Neural progenitor cell (in vitro differentiated cells): ENCODE results near the gene C22orf31. TPM values are rescaled to one million over a fixed set of nuclear protein-coding genes. Genes with fewer than 3 reads are reported as not detected.

Experiments
- DNase-seq: peaks from one replicate; pipeline ENCODE4 v3.0.0-alpha.2; 2016; ENCODE audit warnings: low spot score
- H2AFZ ChIP-seq: fragments of 200-600 bp; sonication (generic); replicated peaks from 2 replicates; pipeline ENCODE4 v1.6.1; 2016; ENCODE audit warnings: antibody characterized with exemption
- H3F3A ChIP-seq: fragments of 200-600 bp; sonication (generic); 2 replicates; pipeline ENCODE4 v1.6.1; 2016; ENCODE audit warnings: antibody characterized with exemption, low read depth
- H3K27ac ChIP-seq: fragments of 200-600 bp; sonication (generic); 2 replicates; pipeline ENCODE4 v1.5.1; 2016; ENCODE audit warnings: mild to moderate bottlenecking
- H3K27me3 ChIP-seq: fragments of 200-600 bp; sonication (generic); 2 replicates; pipeline ENCODE4 v1.6.1; 2016; ENCODE audit warnings: mild to moderate bottlenecking, moderate library complexity
- H3K36me3 ChIP-seq: fragments of 200-600 bp; sonication (generic); 2 replicates; pipeline ENCODE4 v1.5.1; 2016
- H3K4me1 ChIP-seq: fragments of 200-600 bp; sonication (generic); 2 replicates; pipeline ENCODE4 v1.6.1; 2016; ENCODE audit warnings: mixed run types
- H3K4me2 ChIP-seq: fragments of 200-600 bp; sonication (generic); 2 replicates; pipeline ENCODE4 v1.6.1; 2016
- H3K4me3 ChIP-seq: fragments of 200-600 bp; sonication (generic); 2 replicates; pipeline ENCODE4 v1.5.1; 2016
- H3K79me2 ChIP-seq: fragments of 200-600 bp; sonication (generic); 2 replicates; pipeline ENCODE4 v1.6.1; 2016; ENCODE audit warnings: low read depth
- H3K9ac ChIP-seq: fragments of 200-600 bp; sonication (generic); 2 replicates; pipeline ENCODE4 v1.6.1; 2016
- H3K9me3 ChIP-seq: fragments of 200-600 bp; sonication (generic); 2 replicates; pipeline ENCODE4 v1.5.1; 2016; ENCODE audit warnings: low read depth
- H4K20me1 ChIP-seq: fragments of 200-600 bp; sonication (generic); 2 replicates; pipeline ENCODE4 v1.6.1; 2016; ENCODE audit warnings: low read depth
- H3K27ac Mint-ChIP-seq: 3 replicates; pipeline ENCODE4 v1.8.0; 2021; ENCODE audit warnings: mixed read lengths
- H3K27me3 Mint-ChIP-seq: 2 replicates; pipeline ENCODE4 v1.8.0; 2022; ENCODE audit warnings: low read depth, mild to moderate bottlenecking, inconsistent platforms, moderate library complexity, mixed read lengths; ENCODE audit not compliant: insufficient read depth
- H3K36me3 Mint-ChIP-seq: 3 replicates; pipeline ENCODE4 v1.8.0; 2021; ENCODE audit warnings: mixed read lengths
- H3K4me1 Mint-ChIP-seq: 3 replicates; pipeline ENCODE4 v1.8.0; 2021; ENCODE audit warnings: mixed read lengths
- H3K4me3 Mint-ChIP-seq: 3 replicates; pipeline ENCODE4 v1.8.0; 2021; ENCODE audit warnings: mild to moderate bottlenecking, moderate library complexity, mixed read lengths
- H3K9me3 Mint-ChIP-seq: 3 replicates; pipeline ENCODE4 v1.8.0; 2020; ENCODE audit warnings: mixed read lengths
- CTCF ChIP-seq: fragments of 200-600 bp; sonication (generic); IDR thresholded peaks from 2 replicates; pipeline ENCODE4 v1.5.1; 2017; ENCODE audit warnings: antibody characterized with exemption, mild to moderate bottlenecking
- EZH2 ChIP-seq: fragments of 200-600 bp; sonication (generic); IDR thresholded peaks from 2 replicates; pipeline ENCODE4 v1.6.1; 2017; ENCODE audit warnings: antibody characterized with exemption, mild to moderate bottlenecking, moderate library complexity
- EZH2phosphoT487 ChIP-seq: fragments of 200-600 bp; sonication (generic); IDR thresholded peaks from 2 replicates; pipeline ENCODE4 v1.6.1; 2017; ENCODE audit warnings: antibody characterized with exemption
- total RNA-seq: library from RNA; depleted of rRNA; stranded (reverse); fragments of >200 nt; gene quantifications from 2 replicates; pipeline ENCODE4 v1.2.3, GENCODE V29; 2015; ENCODE audit warnings: low replicate concordance

Gene C22orf31
- total RNA-seq, 1 donor from 2014 or later: not detected

GRCh38 chr22:29032584-29032983, 29.0 kb downstream of the C22orf31 start:
- H3K27me3 Mint-ChIP-seq: peaks cover 4% of the 10 kb centered on the region
- no peak overlapping the region for H3K4me2 ChIP-seq
- H3K27ac ChIP-seq: no peak overlapping the region
- H3K4me1 Mint-ChIP-seq: peaks cover 80% of the 10 kb centered on the region
- no peaks in the 10 kb centered on the region for H3K9me3 ChIP-seq
- no peak overlapping the region for H2AFZ ChIP-seq
- H3K79me2 ChIP-seq: peaks cover 22% of the 10 kb centered on the region
- H3K9me3 Mint-ChIP-seq: no peaks in the 10 kb centered on the region
- DNase-seq: no peak
- no peaks in the 10 kb centered on the region for H3K36me3 ChIP-seq
- no peak overlapping the region for H3K4me3 ChIP-seq
- H3K4me1 ChIP-seq: peaks cover 27% of the 10 kb centered on the region
- no peak overlapping the region for H3K9ac ChIP-seq
- peak overlapping the region; percentile 65 for H3K27ac Mint-ChIP-seq
- no peak overlapping the region for H3K4me3 Mint-ChIP-seq
- H4K20me1 ChIP-seq: peaks cover 56% of the 10 kb centered on the region
- no peaks in the 10 kb centered on the region for H3K27me3 ChIP-seq
- H3K36me3 Mint-ChIP-seq: peaks cover 29% of the 10 kb centered on the region
- TF ChIP-seq CTCF: no peak
- TF ChIP-seq EZH2phosphoT487: no peak
- no peak for TF ChIP-seq EZH2
- peaks cover 38% of the 10 kb centered on the region for H3F3A ChIP-seq

- peak overlapping the region; percentile 21 for H3K4me2 ChIP-seq
- Mint-ChIP-seq H3K4me1 (peaks cover 78% of the 10 kb centered on the region), H3K36me3 (peaks cover 32% of the 10 kb centered on the region), H3K9me3 (no peaks in the 10 kb centered on the region), H3K27ac (peak overlapping the region; percentile 58), H3K27me3 (peaks cover 4% of the 10 kb centered on the region), H3K4me3 (no peak overlapping the region)
- H3K9me3 ChIP-seq: no peaks in the 10 kb centered on the region
- no peak overlapping the region for H3K4me3 ChIP-seq
- peaks cover 27% of the 10 kb centered on the region for H3K4me1 ChIP-seq
- no peaks in the 10 kb centered on the region for H3K36me3 ChIP-seq
- TF ChIP-seq CTCF (no peak), EZH2 (no peak), EZH2phosphoT487 (no peak)
- H2AFZ ChIP-seq: no peak overlapping the region
- H3K27ac ChIP-seq: no peak overlapping the region
- H3K27me3 ChIP-seq: no peaks in the 10 kb centered on the region
- no peak for DNase-seq
- H4K20me1 ChIP-seq: peaks cover 56% of the 10 kb centered on the region
- no peak overlapping the region for H3K9ac ChIP-seq
- H3K79me2 ChIP-seq: peaks cover 22% of the 10 kb centered on the region
- H3F3A ChIP-seq: peaks cover 39% of the 10 kb centered on the region
These were observed 29.6 kb downstream of the C22orf31 start for GRCh38 chr22:29032014-29032475.

- DNase-seq: peak; percentile 66
- H3K27me3 ChIP-seq: no peaks in the 10 kb centered on the region
- H3K4me3 Mint-ChIP-seq: peak overlapping the region; percentile 72
- H3K4me2 ChIP-seq: peak overlapping the region; percentile 96
- peaks cover 4% of the 10 kb centered on the region for H3K27me3 Mint-ChIP-seq
- H3K79me2 ChIP-seq: peaks cover 22% of the 10 kb centered on the region
- no peaks in the 10 kb centered on the region for H3K36me3 ChIP-seq
- peak overlapping the region; percentile 96 for H3K27ac Mint-ChIP-seq
- no peaks in the 10 kb centered on the region for H3K9me3 Mint-ChIP-seq
- H2AFZ ChIP-seq: no peak overlapping the region
- H4K20me1 ChIP-seq: peaks cover 56% of the 10 kb centered on the region
- H3K27ac ChIP-seq: no peak overlapping the region
- TF ChIP-seq EZH2phosphoT487: no peak
- no peak for TF ChIP-seq CTCF
- no peak for TF ChIP-seq EZH2
- H3K4me1 ChIP-seq: peaks cover 27% of the 10 kb centered on the region
- H3K9ac ChIP-seq: no peak overlapping the region
- H3F3A ChIP-seq: peaks cover 39% of the 10 kb centered on the region
- peaks cover 38% of the 10 kb centered on the region for H3K36me3 Mint-ChIP-seq
- H3K4me3 ChIP-seq: peak overlapping the region; percentile 62
- no peaks in the 10 kb centered on the region for H3K9me3 ChIP-seq
- peaks cover 76% of the 10 kb centered on the region for H3K4me1 Mint-ChIP-seq
These were observed 30.2 kb downstream of the C22orf31 start for GRCh38 chr22:29031227-29032011.
